ENCODE data around the gene LIPH.
"Not testable (repeated sequence)": the region's sequence is repeated elsewhere in the genome, so short reads cannot be mapped to it uniquely, and the experiment has no call there.

LIPH gene

DNA sequence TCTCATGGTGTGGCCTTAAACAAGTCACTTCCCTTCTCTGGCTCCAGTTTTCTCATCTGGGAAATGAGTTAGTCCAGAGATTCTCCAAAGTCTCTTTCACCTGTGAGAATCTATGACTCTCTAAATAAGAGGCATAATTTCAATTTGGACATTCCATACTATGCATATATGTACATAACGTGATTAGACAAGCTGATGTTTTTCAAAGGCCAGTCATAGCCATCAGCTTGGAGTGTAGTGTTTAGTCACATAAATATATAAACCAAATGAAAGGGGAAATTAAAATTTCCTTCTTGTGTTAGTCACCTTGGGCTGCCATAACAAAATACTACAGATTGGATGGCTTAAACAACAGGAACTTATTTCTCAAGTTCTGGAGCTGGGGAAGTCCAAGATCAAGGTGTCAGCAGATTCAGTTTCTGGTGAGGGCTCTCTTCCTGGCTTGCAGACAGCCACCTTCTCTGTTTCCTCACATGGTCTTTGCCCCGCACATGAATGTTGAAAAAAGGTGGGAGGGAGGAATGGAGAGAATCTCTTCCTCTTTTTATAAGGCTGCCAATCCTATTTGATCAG lies 72.9 kb downstream of the LIPH start:
- no peak for DNase-seq

DNA sequence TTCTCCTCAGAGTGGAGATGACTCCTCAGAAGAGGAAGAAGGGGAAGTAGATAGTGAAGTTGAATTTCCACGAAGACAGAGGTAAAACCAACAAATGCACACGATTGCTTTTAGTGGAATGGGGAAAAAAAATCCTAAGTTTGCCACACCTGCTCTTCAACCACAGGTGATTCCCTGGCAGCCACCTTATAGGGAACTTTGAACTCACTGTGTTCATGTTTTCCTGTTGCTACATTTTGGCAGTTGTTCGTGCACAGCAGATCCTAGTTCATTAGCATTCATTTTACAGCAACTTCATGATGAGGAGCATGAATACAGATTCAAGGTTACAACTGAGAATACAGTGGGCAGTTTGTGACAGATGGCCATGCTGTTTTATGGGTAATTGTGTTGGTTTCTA lies 75.1 kb downstream of the LIPH start:
- no peak for DNase-seq

DNA sequence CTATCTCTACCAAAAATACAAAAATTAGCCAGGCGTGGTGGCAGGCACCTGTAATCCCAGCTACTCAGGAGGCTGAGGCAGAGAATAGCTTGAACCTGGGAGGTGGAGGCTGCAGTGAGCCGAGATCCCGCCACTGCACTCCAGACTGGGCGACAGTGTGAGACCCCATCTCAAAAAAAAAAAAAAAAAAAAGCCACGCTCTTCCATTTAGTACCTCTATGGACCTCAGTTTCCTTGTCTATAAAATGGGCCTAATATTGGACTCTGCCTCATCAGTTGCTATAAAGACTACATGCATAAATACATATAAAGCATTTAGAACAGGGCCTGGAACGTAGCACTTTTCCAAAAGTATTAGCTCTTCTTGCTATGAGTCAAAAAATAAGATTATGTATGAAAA lies 77.5 kb downstream of the LIPH start:
- not testable (repeated sequence) for DNase-seq

DNA sequence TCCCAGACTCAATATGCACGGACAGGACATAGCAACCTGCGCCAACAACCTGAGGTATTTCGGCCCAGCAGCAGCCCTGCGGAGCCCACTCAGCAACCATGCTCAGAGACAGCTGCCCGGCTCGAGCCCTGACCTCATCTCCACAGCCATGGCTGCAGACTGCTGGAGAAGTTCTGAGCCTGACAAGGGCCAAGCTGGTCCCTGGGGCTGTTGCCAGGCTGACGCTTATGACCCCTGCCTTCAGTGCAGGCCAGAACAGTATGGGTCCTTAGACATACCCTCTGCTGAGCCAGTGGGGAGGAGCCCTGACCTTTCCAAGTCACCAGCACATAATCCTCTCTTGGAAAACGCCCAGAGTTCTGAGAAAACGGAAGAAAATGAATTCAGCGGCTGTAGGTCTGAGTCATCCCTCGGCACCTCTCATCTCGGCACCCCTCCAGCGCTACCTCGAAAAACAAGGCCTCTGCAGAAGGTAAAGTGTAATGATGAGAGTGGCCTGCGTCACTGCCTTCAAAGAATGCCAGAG lies 79.0 kb downstream of the LIPH start:
- DNase-seq: no peak

DNA sequence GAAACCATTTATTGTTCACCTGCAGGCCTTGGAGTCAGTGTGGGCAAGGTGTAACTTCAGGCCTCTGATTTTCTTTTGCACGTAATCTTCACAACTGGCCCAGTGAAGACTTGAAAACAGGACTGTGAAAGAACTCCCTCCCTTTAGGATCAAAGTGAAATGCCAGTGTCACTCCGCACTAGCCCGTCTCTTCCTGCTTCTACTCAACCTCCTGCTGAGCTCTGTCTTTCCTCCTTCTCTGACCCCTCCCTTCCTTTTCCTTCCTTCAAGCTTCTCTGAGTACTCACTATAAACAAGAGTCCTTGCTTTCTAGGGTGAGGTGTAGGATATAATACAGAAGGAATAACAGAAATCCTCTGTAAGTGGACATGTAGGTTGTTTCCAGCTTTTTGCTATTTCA lies 82.1 kb downstream of the LIPH start:
- no peak for DNase-seq

DNA sequence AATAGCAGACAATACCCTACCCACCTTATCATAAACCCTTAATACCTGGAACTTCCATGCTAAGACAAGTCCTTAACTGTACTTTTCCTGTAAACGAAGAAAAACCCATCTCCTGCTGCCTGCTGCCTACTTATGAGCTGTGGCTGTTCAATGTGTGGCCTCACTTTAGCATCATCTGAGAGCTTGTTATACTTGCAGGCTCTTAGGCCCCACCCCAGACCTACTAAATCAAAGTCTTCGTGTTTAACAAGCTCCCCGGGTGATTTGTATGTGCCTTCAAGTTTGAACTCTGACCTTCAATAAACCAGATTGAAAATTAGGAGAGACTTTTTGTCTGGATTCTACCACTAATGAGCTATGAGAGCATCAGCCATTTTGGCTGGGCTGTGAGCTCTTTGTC lies 82.8 kb downstream of the LIPH start:
- DNase-seq: no peak

DNA sequence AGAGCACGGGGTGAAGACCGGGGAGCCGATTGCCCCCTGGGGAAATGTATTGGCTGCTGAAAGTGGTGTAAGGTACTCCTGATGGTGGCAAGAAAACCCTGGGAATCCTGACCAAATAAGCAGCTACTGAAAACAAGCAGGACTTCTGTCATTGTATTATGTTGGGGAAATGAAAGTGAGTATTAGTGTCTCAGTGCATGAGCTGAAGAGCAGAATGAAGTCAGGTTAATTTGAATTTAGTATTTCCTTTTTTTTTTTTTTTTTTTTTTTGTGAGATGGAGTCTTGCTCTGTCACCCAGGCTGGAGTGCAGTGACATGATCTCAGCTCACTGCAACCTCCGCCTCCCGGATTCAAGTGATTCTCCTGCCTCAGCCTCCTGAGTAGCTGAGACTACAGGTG lies 86.3 kb downstream of the LIPH start:
- not testable (repeated sequence) for DNase-seq

DNA sequence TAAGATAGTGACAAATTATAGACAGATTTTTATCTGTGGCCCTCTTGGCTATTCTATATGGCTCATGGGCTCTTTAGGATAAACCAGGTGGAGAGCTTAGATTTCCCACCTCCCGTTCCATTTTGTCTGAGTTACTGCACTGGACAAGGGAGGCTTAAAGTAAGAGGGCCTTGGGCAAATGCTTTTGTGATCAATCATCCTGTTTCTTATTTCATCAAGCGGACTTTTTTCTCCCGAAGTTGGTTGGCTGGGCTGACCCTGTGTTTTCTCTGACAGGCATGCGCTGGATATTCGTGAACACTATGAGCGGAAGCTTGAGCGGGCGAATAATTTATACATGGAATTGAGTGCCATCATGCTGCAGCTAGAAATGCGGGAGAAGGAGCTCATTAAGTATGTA lies 86.9 kb downstream of the LIPH start:
- DNase-seq: no peak

DNA sequence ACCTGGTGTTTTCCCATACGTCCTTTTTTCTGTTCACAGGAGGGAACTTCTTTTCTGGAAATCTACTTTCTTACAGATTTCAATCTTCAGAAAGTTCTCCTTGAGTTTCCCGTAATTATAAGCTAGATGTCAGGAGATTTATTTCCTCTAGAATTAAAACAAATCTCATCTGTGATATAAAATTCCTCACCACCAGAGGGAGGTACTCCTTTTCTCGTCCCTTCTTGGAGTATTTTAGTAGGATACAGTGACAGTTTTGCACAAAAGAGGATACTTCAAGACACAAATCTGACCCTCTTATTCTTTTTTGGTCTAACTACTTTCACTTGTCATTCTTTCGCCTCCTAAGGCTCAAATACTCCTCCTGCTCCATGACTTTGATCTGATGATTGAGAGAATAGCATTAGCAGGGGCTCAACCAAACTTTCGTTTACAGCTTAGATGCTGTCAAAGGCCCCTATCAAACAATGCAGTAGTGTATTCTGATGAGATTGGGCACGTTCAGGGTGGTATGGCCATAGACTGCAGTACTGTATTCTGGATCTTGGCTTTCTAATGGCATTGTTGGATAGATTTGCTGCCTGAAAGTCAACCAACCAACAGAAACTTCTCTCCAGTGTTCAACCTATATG lies 91.6 kb downstream of the LIPH start:
- DNase-seq: no peak

DNA sequence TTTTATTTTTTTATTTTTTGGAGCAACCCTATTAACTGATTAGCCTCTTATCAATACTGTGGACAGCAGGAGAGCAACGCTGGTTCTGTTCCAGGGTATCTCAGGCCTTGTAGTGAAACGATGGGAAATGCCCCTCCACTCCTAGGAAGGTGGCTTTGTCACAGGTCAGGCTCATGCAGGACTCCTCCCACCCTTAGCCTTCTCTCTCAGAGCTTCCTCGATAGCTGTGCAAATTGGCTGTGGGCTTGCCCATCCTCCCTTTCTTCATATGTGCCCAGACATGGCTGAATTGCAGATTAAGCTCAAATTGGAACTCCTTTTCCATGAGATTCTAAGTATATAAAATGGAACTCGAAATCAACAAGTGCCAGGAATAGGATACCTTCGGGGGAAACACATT lies 92.1 kb downstream of the LIPH start:
- no peak for DNase-seq

DNA sequence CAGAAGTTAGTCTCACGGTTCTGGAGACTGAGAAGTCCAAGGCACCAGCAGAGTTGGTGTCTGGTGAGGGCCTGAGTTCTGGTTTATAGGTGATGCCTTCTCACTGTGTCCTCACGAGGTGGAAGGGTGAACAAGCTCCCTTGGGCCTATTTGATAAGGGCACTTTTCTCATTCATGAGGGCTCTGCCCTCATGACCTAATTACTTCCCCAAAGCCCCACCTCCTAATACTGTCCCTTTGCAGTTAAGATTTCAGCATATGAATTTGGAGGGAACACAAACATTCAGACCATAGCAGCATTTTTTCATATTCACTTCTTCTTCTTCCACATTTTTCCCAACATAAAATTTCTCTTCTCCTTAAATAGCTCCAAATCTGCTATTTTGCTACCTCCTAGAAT lies 95.0 kb downstream of the LIPH start:
- no peak for DNase-seq

Data from midbrain (tissue), 1 donor.